HepG2 (cell line): ENCODE data around the gene PIK3CD. TPM values are rescaled to one million over a fixed set of nuclear protein-coding genes. Genes with fewer than 3 reads are reported as not detected.

ENCODE experiments used
- MYPOP ChIP-seq: sonication (generic); formaldehyde crosslinking; IDR thresholded peaks from 2 replicates; pipeline ENCODE4 v1.8.1; 2023; ENCODE audit warnings: mild to moderate bottlenecking, moderate library complexity, missing genetic modification reagents
- NBN ChIP-seq: fragments of 450-650 bp; conservative IDR thresholded peaks from 2 replicates; pipeline ENCODE4 v1.6.1; 2017
- NCOR1 ChIP-seq: fragments of 200-600 bp; sonication (generic); IDR thresholded peaks from 2 replicates; pipeline ENCODE4 v1.7.0; 2017; ENCODE audit warnings: antibody characterized with exemption, low read length, borderline replicate concordance
- RXRA ChIP-seq: sonication (generic); formaldehyde crosslinking; IDR thresholded peaks from 2 replicates; pipeline ENCODE4 v1.5.1; 2020; ENCODE audit warnings: missing genetic modification reagents
- TAF1 ChIP-seq: sonication (generic); formaldehyde crosslinking; IDR thresholded peaks from 2 replicates; pipeline ENCODE4 v1.4.0; 2020; ENCODE audit warnings: missing genetic modification reagents
- ZBTB40 ChIP-seq, 2 experiments: fragments of 450-650 bp in 1 of 2; sonication (generic) in 1 of 2; formaldehyde crosslinking in 1 of 2; IDR thresholded peaks; 2 replicates each; pipeline versions ENCODE4 v1.6.1 to v1.8.0; 2016 to 2022; ENCODE audit warnings: antibody characterized with exemption in 1 of 2, mild to moderate bottlenecking in 1 of 2, missing genetic modification reagents in 1 of 2
- polyA plus RNA-seq, 8 experiments: library from polyadenylated mRNA; depleted of rRNA in 3 of 8; stranded (reverse) in 7 of 8; unstranded in 1 of 8; fragments of >200 nt; fragmentation: Illumina TruSeq in 4 of 8; extraction: Trizol in 4 of 8; gene quantifications; 2 replicates each; pipeline versions ENCODE4 v1.2.1 to v1.2.3, GENCODE V29; 2011 to 2016; ENCODE audit warnings: low read depth in 4 of 8, missing spikeins in 1 of 8, mixed read lengths in 1 of 8; ENCODE audit not compliant: insufficient read depth in 1 of 8
- total RNA-seq, 5 experiments: library from RNA; depleted of rRNA; stranded (reverse); fragments of >200 nt; fragmentation: Illumina TruSeq; extraction: Trizol; gene quantifications; 2 replicates each; pipeline ENCODE4 v1.2.3, GENCODE V29; 2016; ENCODE audit warnings: low read depth in 1 of 5

PIK3CD gene
- total and polyA plus RNA-seq, 2 of the 13 experiments (the other 11 are each of a cell fraction or from before 2014, with no cell fraction given), result 7.1 to 10.0 TPM

GRCh38 chr1:9687874-9688582, 36.5 kb downstream of the PIK3CD start (continued):
- TF ChIP-seq TAF1 (CRISPR knock-in tag) (0 out of 2 replicates have a peak, but pooled peaks have one; percentile 21), NBN (no peak), NCOR1 (no peak), RXRA (CRISPR knock-in tag) (0 out of 2 replicates have a peak, but pooled peaks have one; percentile 6), ZBTB40 (IDR thresholded peaks at IDR 0.05) (no peak), ZBTB40 (CRISPR knock-in tag; IDR thresholded peaks at IDR 0.05) (no peak), MYPOP (CRISPR knock-in tag) (0 out of 2 replicates have a peak, but pooled peaks have one; percentile 16)
